SK-N-MC (cell line): ENCODE measurements around the gene HOMER2.

Source experiments
- DNase-seq: peaks from one replicate; pipeline ENCODE4 v3.0.0-alpha.2; 2011; ENCODE audit warnings: low read depth, low spot score
- H3K27ac ChIP-seq: fragments of 200-600 bp; sonication (generic); 2 replicates; pipeline ENCODE4 v1.5.1; 2016; ENCODE audit warnings: mixed run types
- H3K36me3 ChIP-seq: fragments of 200-600 bp; sonication (generic); 2 replicates; pipeline ENCODE4 v1.6.1; 2017; ENCODE audit warnings: antibody characterized with exemption, low read length, mixed read lengths; ENCODE audit not compliant: insufficient read depth
- H3K4me3 ChIP-seq: fragments of 200-600 bp; sonication (generic); 2 replicates; pipeline ENCODE4 v1.5.1; 2016
- H3K9ac ChIP-seq: fragments of 200-600 bp; sonication (generic); 2 replicates; pipeline ENCODE4 v1.8.0; 2017; ENCODE audit warnings: mixed run types, mixed read lengths; ENCODE audit not compliant: insufficient read length
- H3K9me3 ChIP-seq: fragments of 200-600 bp; sonication (generic); 2 replicates; pipeline ENCODE4 v1.6.1; 2017; ENCODE audit warnings: low read depth, mild to moderate bottlenecking, antibody characterized with exemption, low read length, moderate library complexity, mixed read lengths
- EZH2 ChIP-seq: fragments of 200-600 bp; sonication (generic); IDR thresholded peaks from one replicate; pipeline ENCODE4 v1.6.1; 2017; ENCODE audit warnings: antibody characterized with exemption
- FOXP2 ChIP-seq: optimal IDR thresholded peaks from 2 replicates; pipeline ENCODE3; 2011; ENCODE audit warnings: mild to moderate bottlenecking, moderate library complexity; ENCODE audit not compliant: insufficient read depth; ENCODE audit errors: extremely low read length, control extremely low read depth
- POLR2AphosphoS5 ChIP-seq: IDR thresholded peaks from 2 replicates; pipeline ENCODE4 v1.6.1; 2012; ENCODE audit warnings: mild to moderate bottlenecking, low read depth, low read length, borderline replicate concordance

Gene HOMER2

DNA sequence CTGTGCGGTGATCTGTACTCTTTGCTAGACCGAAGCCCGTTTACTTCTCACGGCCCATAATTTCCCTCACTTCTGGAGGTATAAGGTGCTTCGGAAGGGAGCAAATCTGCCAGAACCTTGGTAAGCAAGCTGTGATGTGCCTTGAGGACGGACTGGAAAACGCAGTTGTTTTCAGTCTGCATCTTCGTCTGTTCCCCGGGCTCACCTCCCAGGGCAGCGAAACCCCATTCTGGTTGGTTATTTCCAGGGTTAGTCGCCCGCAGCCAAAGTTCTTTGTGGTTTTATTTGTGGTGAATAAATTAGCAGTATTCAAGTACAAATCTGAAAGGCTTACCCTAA is 33.9 kb upstream of the HOMER2 start:
- Histone ChIP-seq H3K36me3 (peaks cover 13% of the 10 kb centered on the region), H3K9me3 (no peaks in the 10 kb centered on the region), H3K4me3 (peak overlapping the region; percentile 96), H3K9ac (peak overlapping the region; percentile 97), H3K27ac (0 out of 2 replicates have a peak overlapping the region, but pooled peaks have one; percentile 7)
- TF ChIP-seq EZH2 (no peak), POLR2AphosphoS5 (no peak), FOXP2 (no peak)
- DNase-seq: no peak

DNA sequence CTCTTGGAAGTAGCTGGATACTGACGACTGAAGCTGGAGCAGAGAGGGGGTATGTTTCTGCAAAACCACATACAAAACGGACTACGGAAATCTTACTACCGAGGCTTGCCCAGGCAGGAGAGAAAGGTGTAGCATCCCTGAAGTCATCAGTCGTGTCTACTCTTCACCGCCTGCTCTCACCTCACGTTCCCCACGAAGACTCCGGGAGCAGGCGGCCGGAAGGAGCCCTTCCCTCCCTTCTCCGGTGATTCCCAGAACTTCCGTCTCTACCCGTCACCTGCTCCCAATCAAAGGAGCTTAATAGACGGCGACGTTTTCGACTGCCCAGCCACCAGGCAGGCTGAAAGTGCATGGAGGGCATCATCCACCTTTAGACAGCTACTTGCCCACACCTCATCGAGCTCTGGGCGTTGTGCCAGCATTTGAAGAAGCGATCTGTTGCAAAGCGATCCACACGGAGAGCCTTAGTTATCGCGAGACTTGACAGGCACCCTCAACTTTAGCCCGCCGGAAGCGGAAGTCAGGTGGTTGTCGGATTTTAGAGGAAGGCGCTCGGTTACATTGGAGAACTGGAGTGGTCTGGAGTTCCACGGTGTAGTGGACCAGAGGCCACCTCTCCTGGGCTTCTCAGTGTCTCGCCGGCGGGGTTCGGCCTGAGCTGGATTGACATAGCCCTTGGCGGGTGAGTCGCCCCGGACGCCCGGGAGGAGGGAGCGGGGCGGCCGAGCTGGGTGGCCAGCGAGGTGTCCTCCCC is 33.3 kb upstream of the HOMER2 start, which contains the start of gene RAMAC:
Gene RAMAC, plus strand, starts transcription at position 523 of the 754 bp plus-strand sequence. CDS start 2,809 bp downstream, outside the sequence.
- TF ChIP-seq POLR2AphosphoS5: peak; percentile 85
- no peak for TF ChIP-seq EZH2
- peak within 1 kb of the TSS; percentile 97 for H3K9ac ChIP-seq
- no peaks in the 10 kb centered on the region for H3K9me3 ChIP-seq
- H3K4me3 ChIP-seq: peak within 1 kb of the TSS; percentile 96
- peaks cover 13% of the 10 kb centered on the region for H3K36me3 ChIP-seq
- H3K27ac ChIP-seq: peak within 1 kb of the TSS; percentile 77; the same call in 1 of the 2 replicates
- DNase-seq: peak; percentile 91

DNA sequence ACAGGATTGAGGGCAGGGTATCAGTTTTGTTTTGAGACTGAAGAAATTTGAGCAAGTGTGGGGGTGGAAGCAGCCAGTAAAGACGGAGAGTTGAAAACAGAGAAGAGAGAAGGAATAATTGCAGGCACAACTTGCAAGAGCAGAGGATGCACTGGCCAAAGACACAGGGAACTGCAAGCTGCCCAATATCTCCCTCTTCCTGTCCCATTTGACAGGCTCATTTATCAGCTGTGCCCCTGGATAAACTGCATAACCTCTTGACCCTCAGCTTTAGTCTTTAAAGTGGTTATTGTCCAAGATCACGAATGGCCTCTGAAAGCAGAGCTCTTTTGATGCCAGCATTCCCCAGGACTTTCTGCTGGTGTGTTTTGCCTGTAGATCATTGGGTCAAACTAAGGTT is 28.5 kb upstream of the HOMER2 start:
- Histone ChIP-seq H3K36me3 (no peaks in the 10 kb centered on the region), H3K9ac (no peak overlapping the region), H3K27ac (no peak overlapping the region), H3K4me3 (no peak overlapping the region), H3K9me3 (no peaks in the 10 kb centered on the region)
- TF ChIP-seq EZH2: no peak
- no peak for TF ChIP-seq POLR2AphosphoS5
- TF ChIP-seq FOXP2: no peak
- no peak for DNase-seq

DNA sequence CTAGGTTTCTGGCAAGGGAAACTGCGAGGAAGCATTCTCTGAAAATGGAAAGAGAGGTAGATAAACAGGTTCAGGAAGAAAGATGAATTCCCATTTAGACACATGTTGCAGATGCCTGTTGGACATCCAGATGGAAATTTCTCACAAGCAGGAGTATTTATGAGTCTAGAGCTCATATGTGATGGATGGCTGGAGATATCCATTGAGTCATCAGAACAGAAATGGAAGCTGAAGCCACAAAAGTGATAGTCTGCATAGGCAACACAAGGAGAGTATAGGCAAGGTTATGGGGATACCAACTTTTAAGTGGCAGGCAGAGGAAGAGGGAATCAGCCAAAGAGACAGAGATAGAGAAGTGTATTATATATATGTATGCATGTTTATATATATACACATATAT is 27.2 kb upstream of the HOMER2 start:
- Histone ChIP-seq H3K9me3 (no peaks in the 10 kb centered on the region), H3K4me3 (no peak overlapping the region), H3K36me3 (no peaks in the 10 kb centered on the region), H3K9ac (no peak overlapping the region), H3K27ac (no peak overlapping the region)
- no peak for DNase-seq
- TF ChIP-seq EZH2 (no peak), POLR2AphosphoS5 (no peak), FOXP2 (no peak)

DNA sequence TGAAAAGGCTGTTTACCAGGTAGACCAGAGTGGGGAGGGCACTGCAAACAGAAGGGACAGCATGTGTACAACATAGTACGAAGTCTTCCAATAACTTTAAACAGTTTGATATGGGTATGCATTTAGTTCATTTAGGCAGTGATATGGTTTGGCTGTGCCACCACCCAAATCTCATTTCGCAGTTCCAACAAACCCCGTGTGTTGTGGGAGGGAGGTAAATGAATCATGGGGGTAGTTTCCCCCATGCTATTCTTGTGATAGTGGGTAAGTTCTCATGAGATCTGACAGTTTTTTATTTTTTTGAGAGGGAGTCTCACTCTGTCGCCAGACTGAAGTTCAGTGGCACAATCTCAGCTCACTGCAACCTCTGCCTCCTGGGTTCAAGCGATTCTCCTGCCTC is 25.9 kb upstream of the HOMER2 start:
- no peak for DNase-seq
- Histone ChIP-seq H3K9ac (no peak overlapping the region), H3K4me3 (no peak overlapping the region), H3K27ac (no peak overlapping the region), H3K9me3 (no peaks in the 10 kb centered on the region), H3K36me3 (no peaks in the 10 kb centered on the region)
- no peak for TF ChIP-seq FOXP2
- no peak for TF ChIP-seq POLR2AphosphoS5
- no peak for TF ChIP-seq EZH2

DNA sequence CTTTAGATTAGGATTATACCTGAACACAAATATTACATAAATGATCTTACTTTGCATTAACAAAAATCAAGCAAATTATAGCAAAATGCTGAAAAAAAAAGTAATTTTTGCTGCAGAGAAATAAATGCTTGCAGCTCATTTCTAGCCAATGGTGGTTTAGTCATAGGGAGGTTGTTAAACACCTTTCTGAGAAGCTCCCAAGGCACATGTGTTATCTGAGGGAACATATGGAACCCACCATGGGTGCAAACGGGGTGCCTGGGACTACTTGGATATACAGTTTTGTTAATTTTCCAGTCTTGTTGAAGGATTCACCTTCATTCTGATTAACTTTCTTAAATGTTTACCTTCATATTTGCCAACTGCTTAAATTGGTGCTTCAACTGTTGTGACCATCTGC is 24.6 kb upstream of the HOMER2 start:
- Histone ChIP-seq H3K4me3 (no peak overlapping the region), H3K36me3 (no peaks in the 10 kb centered on the region), H3K9ac (no peak overlapping the region), H3K9me3 (no peaks in the 10 kb centered on the region), H3K27ac (no peak overlapping the region)
- TF ChIP-seq FOXP2 (no peak), EZH2 (no peak), POLR2AphosphoS5 (no peak)
- no peak for DNase-seq

DNA sequence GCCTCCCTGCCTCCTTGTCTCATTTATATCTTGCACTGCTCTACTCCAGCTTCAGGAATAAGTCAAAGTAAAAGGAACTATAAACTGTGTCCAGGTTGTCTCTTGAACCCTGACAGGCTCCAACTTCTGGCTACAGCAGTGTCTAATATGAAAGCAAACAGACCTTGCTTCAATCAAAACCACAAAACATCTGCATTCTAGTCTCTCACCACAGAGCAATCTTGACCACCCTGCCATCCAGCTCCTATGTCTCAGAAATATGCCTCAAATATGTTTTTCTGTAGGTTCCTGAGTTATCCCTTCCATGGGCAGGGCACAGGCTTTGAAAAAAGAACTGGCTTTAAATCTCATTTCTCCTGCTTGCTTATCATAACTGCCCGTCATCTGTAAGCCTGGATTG is 20.5 kb upstream of the HOMER2 start:
- Histone ChIP-seq H3K4me3 (no peak overlapping the region), H3K36me3 (no peaks in the 10 kb centered on the region), H3K9me3 (no peaks in the 10 kb centered on the region), H3K9ac (no peak overlapping the region), H3K27ac (no peak overlapping the region)
- TF ChIP-seq EZH2: no peak
- TF ChIP-seq POLR2AphosphoS5: no peak
- TF ChIP-seq FOXP2: no peak
- DNase-seq: no peak

DNA sequence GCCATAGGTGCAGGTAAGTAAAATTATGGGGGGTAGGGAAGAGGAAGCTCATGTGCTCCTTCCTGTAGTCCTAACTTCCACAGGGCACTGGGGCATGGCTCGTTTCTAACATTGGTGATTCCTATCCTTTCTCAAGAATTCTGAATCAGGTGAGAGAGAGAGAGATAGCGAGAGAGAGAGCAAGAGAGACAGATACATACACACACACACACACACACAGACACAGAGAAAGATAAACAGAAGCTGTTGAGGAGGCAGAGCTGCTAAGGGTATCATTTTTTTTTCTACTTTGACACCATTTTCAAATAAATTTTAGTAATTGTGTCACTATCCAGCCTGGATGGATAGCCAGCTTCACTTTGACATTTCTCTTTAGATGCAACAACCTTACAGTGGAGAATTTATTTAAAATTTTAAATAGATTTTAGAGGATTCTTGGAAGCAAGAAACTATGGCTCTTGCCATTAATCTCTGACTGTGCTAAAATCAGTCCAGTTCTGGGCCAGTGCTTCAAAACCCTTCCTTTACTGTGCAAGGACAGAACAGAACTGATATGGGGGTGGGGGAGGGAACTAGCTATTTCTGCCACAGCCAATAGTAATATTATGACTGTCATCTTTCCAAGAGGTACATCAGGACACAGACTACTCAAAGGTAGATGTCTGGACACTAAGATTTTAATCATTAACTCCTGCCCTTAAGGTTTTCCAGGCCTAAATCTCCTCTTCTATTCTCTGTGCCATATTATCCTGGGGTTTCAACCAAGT is 18.9 kb upstream of the HOMER2 start:
- TF ChIP-seq FOXP2: no peak
- TF ChIP-seq EZH2: no peak
- no peak for TF ChIP-seq POLR2AphosphoS5
- H3K9ac ChIP-seq: no peak overlapping the region
- H3K9me3 ChIP-seq: no peaks in the 10 kb centered on the region
- no peak overlapping the region for H3K27ac ChIP-seq
- H3K36me3 ChIP-seq: no peaks in the 10 kb centered on the region
- no peak for DNase-seq
- H3K4me3 ChIP-seq: no peak overlapping the region

DNA sequence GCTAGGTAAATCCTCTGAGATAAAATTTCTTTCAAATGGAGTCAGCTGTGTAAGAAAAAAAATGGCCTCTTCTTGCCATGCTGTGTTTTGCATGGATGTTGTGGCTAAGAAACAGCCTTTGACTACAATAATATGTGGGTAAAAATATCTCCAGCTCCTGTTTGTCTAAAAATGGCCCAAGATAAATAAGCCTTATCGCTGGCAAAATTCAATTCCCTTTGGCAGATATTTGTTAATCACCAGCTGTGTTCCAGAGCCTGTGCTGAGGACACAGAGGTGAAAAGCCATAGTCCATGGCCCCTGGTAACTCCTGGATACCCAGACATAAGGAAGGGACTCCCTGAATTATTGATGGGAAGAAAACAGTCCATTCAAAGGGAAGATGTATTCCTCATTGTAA is 18.2 kb upstream of the HOMER2 start:
- H3K36me3 ChIP-seq: no peaks in the 10 kb centered on the region
- TF ChIP-seq FOXP2: no peak
- TF ChIP-seq EZH2: no peak
- no peak for TF ChIP-seq POLR2AphosphoS5
- no peaks in the 10 kb centered on the region for H3K9me3 ChIP-seq
- no peak overlapping the region for H3K4me3 ChIP-seq
- no peak overlapping the region for H3K27ac ChIP-seq
- H3K9ac ChIP-seq: no peak overlapping the region
- no peak for DNase-seq
